GM03348 (cell line): ENCODE data around the gene MSS51.
"Not testable (repeated sequence)": the region's sequence is repeated elsewhere in the genome, so short reads cannot be mapped to it uniquely, and the experiment has no call there.

ENCODE experiments used
- DNase-seq: peaks from one replicate; pipeline ENCODE4 v3.0.0; 2012; ENCODE audit warnings: low spot score

MSS51 gene

GRCh38 chr10:73414230-73414945 lies 19.0 kb downstream of the MSS51 start:
- DNase-seq = no peak

- DNase-seq = peak; percentile 99
Measured at GRCh38 chr10:73413528-73414229, 19.7 kb downstream of the MSS51 start, which contains the start of gene ANXA7. Gene ANXA7 (minus strand): TSS chr10:73414058. CDS start chr10:73400856, 13,202 bp downstream.

- DNase-seq = no peak
Measured at GRCh38 chr10:73413108-73413527, 20.2 kb downstream of the MSS51 start.

- DNase-seq = no peak
Measured at GRCh38 chr10:73410897-73411296, 22.5 kb downstream of the MSS51 start.

- no peak for DNase-seq
Measured at GRCh38 chr10:73408978-73409521, 24.3 kb downstream of the MSS51 start.

- DNase-seq = no peak
Measured at GRCh38 chr10:73408061-73408460, 25.3 kb downstream of the MSS51 start.

GRCh38 chr10:73407495-73407894 lies 25.9 kb downstream of the MSS51 start:
- no peak for DNase-seq

- no peak for DNase-seq
Measured at GRCh38 chr10:73406846-73407245, 26.5 kb downstream of the MSS51 start.

- no peak for DNase-seq
Measured at GRCh38 chr10:73405556-73405955, 27.8 kb downstream of the MSS51 start.

- DNase-seq = no peak
Measured at GRCh38 chr10:73404690-73405089, 28.7 kb downstream of the MSS51 start.

GRCh38 chr10:73401636-73402035 lies 31.7 kb downstream of the MSS51 start:
- no peak for DNase-seq

GRCh38 chr10:73399063-73399462 lies 34.3 kb downstream of the MSS51 start:
- no peak for DNase-seq

- DNase-seq = no peak
Measured at GRCh38 chr10:73398024-73398423, 35.3 kb downstream of the MSS51 start.

- DNase-seq = not testable (repeated sequence)
Measured at GRCh38 chr10:73394325-73394724, 39.0 kb downstream of the MSS51 start.

GRCh38 chr10:73388228-73388627 lies 45.1 kb downstream of the MSS51 start:
- no peak for DNase-seq

GRCh38 chr10:73386583-73386982 lies 46.8 kb downstream of the MSS51 start:
- no peak for DNase-seq

GRCh38 chr10:73379064-73379748 lies 54.2 kb downstream of the MSS51 start:
- DNase-seq = no peak

GRCh38 chr10:73376679-73377078 lies 56.7 kb downstream of the MSS51 start:
- no peak for DNase-seq
